ENCODE data around the gene PLEKHM2.
"Not testable (repeated sequence)": the region's sequence is repeated elsewhere in the genome, so short reads cannot be mapped to it uniquely, and the experiment has no call there.

- TF ChIP-seq CTCF (IDR thresholded peaks at IDR 0.05); ZFX (IDR thresholded peaks at IDR 0.05; ENCODE audit: borderline replicate concordance): not testable (repeated sequence)
These were observed 32.0 kb upstream of the PLEKHM2 start for GRCh38 chr1:15652130-15652529.
